Motor neuron (in vitro differentiated cells): ENCODE data around the gene NOTCH1. TPM values are rescaled to one million over a fixed set of nuclear protein-coding genes. Genes with fewer than 3 reads are reported as not detected.

Experiments used
- ATAC-seq, 8 experiments: fragments of 200-7000 bp; cut with Tn5 transposase; replicated peaks in 6 of 8; 2 replicates each; pipeline ENCODE4 v1.8.0; 2021; ENCODE audit warnings: mild to moderate bottlenecking in 8 of 8, moderate library complexity in 8 of 8
- H3K27ac ChIP-seq, 2 donors: fragments of 250-450 bp; sonication (Bioruptor Pico); 2 replicates each; pipeline ENCODE4 v1.9.0; 2021; ENCODE audit warnings: antibody characterized with exemption in 2 of 2, mild to moderate bottlenecking in 2 of 2, moderate library complexity in 1 of 2
- H3K4me1 ChIP-seq, 2 donors: fragments of 250-450 bp; sonication (Bioruptor Pico); replicated peaks in 1 of 2; 2 replicates each; pipeline ENCODE4 v1.6.1; 2021; ENCODE audit warnings: antibody characterized with exemption in 2 of 2, mild to moderate bottlenecking in 2 of 2, moderate library complexity in 1 of 2
- H3K4me3 ChIP-seq, 5 donors: fragments of 250-450 bp; sonication (Bioruptor Pico); 2 replicates each; pipeline ENCODE4 v1.9.0; 2021; ENCODE audit warnings: antibody characterized with exemption in 5 of 5, mild to moderate bottlenecking in 5 of 5, moderate library complexity in 4 of 5
- WGBS, 10 experiments: fragments of 450-650 bp; shearing (Covaris generic); methylation state at CpG; one replicate each; pipeline ENCODE4 v1.0.0; 2022; 5-methylcytosine and 5-hydroxymethylcytosine counted together
- in situ Hi-C, 9 experiments: fragments of 400-800 bp; cut with MboI; loops; one replicate each; pipeline ENCODE4 v1.15.0; 2021; ENCODE audit warnings: low sequenced_read_pairs in 9 of 9, low pct_unique_long_range_greater_than_20kb in 2 of 9; ENCODE audit not compliant: unreplicated experiment in 9 of 9
- total RNA-seq, 8 experiments: library from RNA; unstranded; fragments of 300-600 nt; gene quantifications; 2 replicates each; pipeline versions ENCODE4 v1.2.3 to v1.2.4, GENCODE V29; 2022

Gene NOTCH1
- total RNA-seq, 8 experiments from 2014 or later = 4.9 to 57.7 (median 17.6) TPM

- Histone ChIP-seq H3K4me1 (no peaks in the 10 kb centered on the region), H3K27ac (no peak overlapping the region), H3K4me3 (no peak overlapping the region)
- ATAC-seq = no peak
- in situ Hi-C loops = no loop called here
- 80 to 100% (median 95%) methylated on average over 1 to 6 of the region's 6 CpGs; no CpG with 5 or more reads in 1 of the 10 experiments for WGBS, 10 experiments
Measured at GRCh38 chr9:136464241-136464640, 81.6 kb downstream of the NOTCH1 start.

- no peak overlapping the region for H3K4me3 ChIP-seq
- 71 to 100% (median 93%) methylated on average over 2 to 3 of the region's 14 CpGs; no CpG with 5 or more reads in 4 of the 10 experiments for WGBS, 10 experiments
- ATAC-seq = no peak
- no peaks in the 10 kb centered on the region for H3K4me1 ChIP-seq
- in situ Hi-C loops = no loop called here
- H3K27ac ChIP-seq = no peak overlapping the region
Measured at GRCh38 chr9:136463578-136463977, 82.3 kb downstream of the NOTCH1 start.

- no peak overlapping the region for H3K4me3 ChIP-seq
- H3K27ac ChIP-seq = no peak overlapping the region
- peak in 1 of 8 experiments; percentile 5 for ATAC-seq
- WGBS, 10 experiments = 84 to 100% (median 97%) methylated on average over 1 to 9 of the region's 17 CpGs; no CpG with 5 or more reads in 4 of the 10 experiments
- in situ Hi-C loops = no loop called here
- no peaks in the 10 kb centered on the region for H3K4me1 ChIP-seq
Measured at GRCh38 chr9:136462664-136463063, 83.2 kb downstream of the NOTCH1 start.

- no peak overlapping the region for H3K27ac ChIP-seq
- WGBS, 10 experiments = 90 to 100% (median 96%) methylated on average over 1 to 15 of the region's 23 CpGs; no CpG with 5 or more reads in 3 of the 10 experiments
- in situ Hi-C loops = no loop called here
- no peak overlapping the region for H3K4me3 ChIP-seq
- ATAC-seq = no peak
- no peaks in the 10 kb centered on the region for H3K4me1 ChIP-seq
Measured at GRCh38 chr9:136460772-136461325, 85.0 kb downstream of the NOTCH1 start.

GRCh38 chr9:136459425-136459824 lies 86.4 kb downstream of the NOTCH1 start:
- in situ Hi-C loops = no loop called here
- Histone ChIP-seq H3K27ac (no peak overlapping the region), H3K4me3 (no peak overlapping the region), H3K4me1 (no peaks in the 10 kb centered on the region)
- WGBS, 10 experiments = 91 to 100% (median 97%) methylated on average over 1 to 11 of the region's 28 CpGs; no CpG with 5 or more reads in 2 of the 10 experiments
- no peak for ATAC-seq

GRCh38 chr9:136457326-136457725 lies 88.5 kb downstream of the NOTCH1 start:
- ATAC-seq = peak in 1 of 8 experiments; percentile 5
- WGBS, 10 experiments = 73 to 100% (median 94%) methylated on average over 3 to 10 of the region's 24 CpGs; no CpG with 5 or more reads in 4 of the 10 experiments
- no peaks in the 10 kb centered on the region for H3K4me1 ChIP-seq
- H3K27ac ChIP-seq = no peak overlapping the region
- H3K4me3 ChIP-seq = no peak overlapping the region
- in situ Hi-C loops = no loop called here

- no peak overlapping the region for H3K4me3 ChIP-seq
- no peaks in the 10 kb centered on the region for H3K4me1 ChIP-seq
- WGBS, 10 experiments = 73 to 100% (median 92%) methylated on average over 2 to 9 of the region's 9 CpGs; no CpG with 5 or more reads in 4 of the 10 experiments
- no peak for ATAC-seq
- in situ Hi-C loops = no loop called here
- no peak overlapping the region for H3K27ac ChIP-seq
Measured at GRCh38 chr9:136456258-136456657, 89.6 kb downstream of the NOTCH1 start.

GRCh38 chr9:136455043-136456002 lies 90.5 kb downstream of the NOTCH1 start:
- 87 to 100% (median 96%) methylated on average over 1 to 27 of the region's 43 CpGs; no CpG with 5 or more reads in 2 of the 10 experiments for WGBS, 10 experiments
- in situ Hi-C loops = no loop called here
- Histone ChIP-seq H3K27ac (no peak overlapping the region), H3K4me3 (no peak overlapping the region), H3K4me1 (no peaks in the 10 kb centered on the region)
- ATAC-seq = peak in 5 of 8 experiments; percentile 11 to 34 (median 25)

- ATAC-seq = peak in 3 of 8 experiments; percentile 14 to 20 (median 17)
- WGBS, 10 experiments = 54 to 100% (median 100%) methylated on average over 1 to 16 of the region's 25 CpGs; no CpG with 5 or more reads in 2 of the 10 experiments
- no peaks in the 10 kb centered on the region for H3K4me1 ChIP-seq
- in situ Hi-C loops = no loop called here
- H3K4me3 ChIP-seq = no peak overlapping the region
- no peak overlapping the region for H3K27ac ChIP-seq
Measured at GRCh38 chr9:136454026-136454796, 91.6 kb downstream of the NOTCH1 start.

GRCh38 chr9:136453326-136453725 lies 92.5 kb downstream of the NOTCH1 start:
- ATAC-seq = no peak
- no peak overlapping the region for H3K27ac ChIP-seq
- in situ Hi-C loops = no loop called here
- no peaks in the 10 kb centered on the region for H3K4me1 ChIP-seq
- no peak overlapping the region for H3K4me3 ChIP-seq
- 40 to 100% (median 95%) methylated on average over 1 to 9 of the region's 11 CpGs; no CpG with 5 or more reads in 1 of the 10 experiments for WGBS, 10 experiments

- H3K27ac ChIP-seq = no peak overlapping the region
- H3K4me1 ChIP-seq = no peaks in the 10 kb centered on the region
- in situ Hi-C loops = no loop called here
- 52 to 94% (median 86%) methylated on average over 2 to 20 of the region's 26 CpGs; no CpG with 5 or more reads in 3 of the 10 experiments for WGBS, 10 experiments
- H3K4me3 ChIP-seq = no peak overlapping the region
- peak in 3 of 8 experiments; percentile 6 to 41 (median 28) for ATAC-seq
Measured at GRCh38 chr9:136451221-136451877, 94.5 kb downstream of the NOTCH1 start.

GRCh38 chr9:136448655-136449054 lies 97.2 kb downstream of the NOTCH1 start:
- 20 to 100% (median 93%) methylated on average over 1 to 2 of the region's 3 CpGs; no CpG with 5 or more reads in 5 of the 10 experiments for WGBS, 10 experiments
- in situ Hi-C loops = no loop called here

More at GRCh38 chr9:136448655-136449054, 97.2 kb downstream of the NOTCH1 start:
- Histone ChIP-seq H3K27ac (no peak overlapping the region), H3K4me3 (no peak overlapping the region), H3K4me1 (no peaks in the 10 kb centered on the region)
- ATAC-seq = no peak
